Measurements from ENCODE around the gene SRRM3.

Gene SRRM3

DNA sequence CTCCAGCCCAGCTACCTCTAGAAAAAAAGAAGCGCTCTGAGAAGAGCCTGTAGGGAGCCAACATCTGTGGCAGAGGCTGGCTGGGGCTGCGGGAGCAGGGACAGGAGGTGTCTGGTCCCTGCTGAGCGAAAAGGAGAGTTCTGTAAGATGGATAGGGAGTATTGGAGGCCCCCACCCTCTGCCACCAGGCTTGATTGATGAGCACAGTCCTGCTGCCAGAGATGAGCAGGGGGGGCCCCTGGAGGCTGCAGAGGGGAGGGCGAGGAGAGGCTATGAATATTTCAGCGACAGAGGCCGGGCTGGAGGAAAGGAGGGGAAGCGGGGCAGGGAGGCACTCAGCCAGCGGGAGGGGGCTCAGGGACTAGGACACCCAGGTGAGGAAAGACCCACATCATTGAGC, 56.3 kb downstream of the SRRM3 start:
- no peak for DNase-seq (ENCODE audit: low read depth)
- TF ChIP-seq, protein P1, sequence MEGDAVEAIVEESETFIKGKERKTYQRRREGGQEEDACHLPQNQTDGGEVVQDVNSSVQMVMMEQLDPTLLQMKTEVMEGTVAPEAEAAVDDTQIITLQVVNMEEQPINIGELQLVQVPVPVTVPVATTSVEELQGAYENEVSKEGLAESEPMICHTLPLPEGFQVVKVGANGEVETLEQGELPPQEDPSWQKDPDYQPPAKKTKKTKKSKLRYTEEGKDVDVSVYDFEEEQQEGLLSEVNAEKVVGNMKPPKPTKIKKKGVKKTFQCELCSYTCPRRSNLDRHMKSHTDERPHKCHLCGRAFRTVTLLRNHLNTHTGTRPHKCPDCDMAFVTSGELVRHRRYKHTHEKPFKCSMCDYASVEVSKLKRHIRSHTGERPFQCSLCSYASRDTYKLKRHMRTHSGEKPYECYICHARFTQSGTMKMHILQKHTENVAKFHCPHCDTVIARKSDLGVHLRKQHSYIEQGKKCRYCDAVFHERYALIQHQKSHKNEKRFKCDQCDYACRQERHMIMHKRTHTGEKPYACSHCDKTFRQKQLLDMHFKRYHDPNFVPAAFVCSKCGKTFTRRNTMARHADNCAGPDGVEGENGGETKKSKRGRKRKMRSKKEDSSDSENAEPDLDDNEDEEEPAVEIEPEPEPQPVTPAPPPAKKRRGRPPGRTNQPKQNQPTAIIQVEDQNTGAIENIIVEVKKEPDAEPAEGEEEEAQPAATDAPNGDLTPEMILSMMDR (IDR thresholded peaks at IDR 0.05; ENCODE audit: insufficient read depth, low read depth, low read length, missing control alignments): no peak
- no peak overlapping the region for H3K4me3 ChIP-seq (ENCODE audit: low read length)

DNA sequence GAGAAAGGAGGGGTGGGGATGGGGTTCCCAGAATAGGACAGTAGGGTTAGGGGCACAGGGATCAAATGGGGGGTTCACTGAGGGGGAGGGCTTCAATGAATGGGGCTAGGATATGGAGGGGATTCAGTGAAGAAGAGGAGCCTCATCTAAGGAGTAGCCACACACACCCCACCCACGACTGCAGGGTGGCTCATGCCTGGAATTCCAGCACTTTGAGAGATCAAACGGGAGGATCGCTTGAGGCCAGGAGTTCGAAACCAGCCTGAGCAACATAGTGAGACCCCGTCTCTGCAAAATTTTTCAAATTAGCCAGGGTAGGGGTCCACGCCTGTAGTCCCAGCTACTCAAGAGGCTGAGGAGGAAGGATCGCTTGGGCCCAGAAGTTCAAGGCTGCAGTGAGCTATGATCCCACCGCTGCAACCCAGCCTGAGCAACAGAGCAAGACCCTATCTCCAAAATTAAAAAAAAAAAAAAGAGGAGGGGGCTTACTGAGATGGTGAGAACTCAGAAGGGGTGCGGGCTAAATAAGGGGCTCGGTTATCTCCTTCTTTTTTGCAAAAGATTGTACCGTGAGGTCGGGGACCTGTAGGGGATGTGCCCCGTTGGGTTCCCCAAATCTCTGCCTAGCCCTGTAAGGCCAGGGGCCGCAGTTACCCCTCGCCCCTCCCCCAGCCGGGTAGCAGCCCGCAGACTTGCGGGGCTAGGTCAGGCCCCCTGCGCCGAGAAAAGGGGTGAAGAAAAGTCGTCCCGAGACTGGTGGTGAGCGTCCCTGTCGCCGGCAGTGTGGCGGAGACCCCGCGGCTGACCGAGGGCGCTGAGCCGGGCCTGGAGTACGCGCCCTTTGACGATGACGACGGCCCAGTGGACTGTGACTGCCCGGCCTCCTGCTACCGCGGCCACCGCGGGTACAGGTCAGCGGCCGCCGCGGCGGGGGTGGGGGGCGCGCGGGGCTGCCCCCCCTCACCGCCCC, 57.7 kb downstream of the SRRM3 start:
- no peak overlapping the region for H3K4me3 ChIP-seq (ENCODE audit: low read length)
- no peak for DNase-seq (ENCODE audit: low read depth)
- TF ChIP-seq, protein P1 (IDR thresholded peaks at IDR 0.05; ENCODE audit: insufficient read depth, low read depth, low read length, missing control alignments): no peak

DNA sequence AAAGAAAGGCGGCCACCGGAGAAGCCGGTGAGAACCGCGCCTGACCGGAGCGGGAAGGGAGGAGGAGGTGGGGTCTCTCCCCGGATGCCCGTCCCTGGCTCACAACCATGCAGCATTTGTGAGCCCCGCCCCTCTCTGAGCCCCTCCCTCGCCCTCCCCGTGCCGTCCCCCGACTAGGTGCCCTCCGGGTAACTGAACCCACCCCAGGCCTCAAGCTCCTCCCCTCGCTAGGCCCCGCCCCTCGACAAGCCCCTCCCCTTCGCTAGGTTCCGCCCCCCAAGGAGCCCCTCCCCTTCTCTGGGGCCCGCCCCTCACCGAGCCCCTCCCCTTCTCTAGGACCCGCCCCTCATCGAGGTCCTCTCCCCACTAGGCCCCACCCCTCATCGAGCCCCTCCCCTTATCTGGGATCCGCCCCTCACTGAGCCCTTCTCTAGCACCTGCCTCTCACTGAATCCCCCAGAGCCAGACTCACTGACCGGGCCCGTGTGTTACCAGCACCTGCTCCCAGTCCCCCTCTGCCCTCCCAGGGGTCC, 58.5 kb downstream of the SRRM3 start:
- TF ChIP-seq, protein P1 (IDR thresholded peaks at IDR 0.05; ENCODE audit: insufficient read depth, low read depth, low read length, missing control alignments): no peak
- no peak overlapping the region for H3K4me3 ChIP-seq (ENCODE audit: low read length)
- peak; percentile 34 for DNase-seq (ENCODE audit: low read depth)

DNA sequence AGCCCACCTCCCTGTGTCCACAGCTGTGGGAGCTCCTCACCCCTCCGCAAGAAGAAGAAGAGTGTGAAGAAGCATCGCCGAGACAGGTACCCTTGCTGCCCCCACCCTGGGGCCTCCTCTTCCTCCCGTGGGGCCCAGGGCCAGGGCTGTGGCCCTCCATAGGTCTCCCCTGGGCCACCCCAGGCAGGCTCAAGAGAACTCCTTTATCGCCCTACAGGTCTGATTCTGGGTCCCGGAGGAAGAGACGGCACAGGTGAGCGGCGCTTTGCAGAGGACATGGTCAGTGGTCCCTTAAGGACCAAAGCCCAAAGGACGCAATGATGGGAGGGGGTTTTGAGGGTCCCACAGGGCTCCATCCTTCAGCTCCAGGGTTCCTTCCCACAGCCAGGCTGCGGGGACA, 59.6 kb downstream of the SRRM3 start:
- TF ChIP-seq, protein P1 (IDR thresholded peaks at IDR 0.05; ENCODE audit: insufficient read depth, low read depth, low read length, missing control alignments): no peak
- H3K4me3 ChIP-seq (ENCODE audit: low read length): no peak overlapping the region
- no peak for DNase-seq (ENCODE audit: low read depth)

DNA sequence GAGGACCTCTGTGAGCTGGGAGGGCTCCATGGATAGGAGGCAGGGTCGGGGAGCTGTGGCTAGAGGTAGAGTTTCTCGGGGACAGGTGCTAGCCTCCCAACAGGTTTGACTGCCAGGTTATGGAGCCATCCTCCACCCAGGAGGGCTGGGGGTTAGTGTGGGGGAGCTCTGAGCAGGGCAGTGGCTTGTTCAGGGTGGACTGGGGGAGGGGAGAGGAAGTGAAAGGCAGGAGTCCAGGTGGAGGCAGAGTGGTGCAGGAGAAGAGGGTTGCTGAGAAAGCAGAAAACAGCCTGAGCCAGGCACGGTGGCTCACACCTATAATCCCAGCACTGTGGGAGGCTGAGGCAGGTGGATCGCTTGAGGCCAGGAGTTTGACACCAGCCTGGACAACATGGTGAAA, 60.2 kb downstream of the SRRM3 start:
- DNase-seq (ENCODE audit: low read depth): no peak
- TF ChIP-seq, protein P1 (IDR thresholded peaks at IDR 0.05; ENCODE audit: insufficient read depth, low read depth, low read length, missing control alignments): no peak
- H3K4me3 ChIP-seq (ENCODE audit: low read length): no peak overlapping the region

DNA sequence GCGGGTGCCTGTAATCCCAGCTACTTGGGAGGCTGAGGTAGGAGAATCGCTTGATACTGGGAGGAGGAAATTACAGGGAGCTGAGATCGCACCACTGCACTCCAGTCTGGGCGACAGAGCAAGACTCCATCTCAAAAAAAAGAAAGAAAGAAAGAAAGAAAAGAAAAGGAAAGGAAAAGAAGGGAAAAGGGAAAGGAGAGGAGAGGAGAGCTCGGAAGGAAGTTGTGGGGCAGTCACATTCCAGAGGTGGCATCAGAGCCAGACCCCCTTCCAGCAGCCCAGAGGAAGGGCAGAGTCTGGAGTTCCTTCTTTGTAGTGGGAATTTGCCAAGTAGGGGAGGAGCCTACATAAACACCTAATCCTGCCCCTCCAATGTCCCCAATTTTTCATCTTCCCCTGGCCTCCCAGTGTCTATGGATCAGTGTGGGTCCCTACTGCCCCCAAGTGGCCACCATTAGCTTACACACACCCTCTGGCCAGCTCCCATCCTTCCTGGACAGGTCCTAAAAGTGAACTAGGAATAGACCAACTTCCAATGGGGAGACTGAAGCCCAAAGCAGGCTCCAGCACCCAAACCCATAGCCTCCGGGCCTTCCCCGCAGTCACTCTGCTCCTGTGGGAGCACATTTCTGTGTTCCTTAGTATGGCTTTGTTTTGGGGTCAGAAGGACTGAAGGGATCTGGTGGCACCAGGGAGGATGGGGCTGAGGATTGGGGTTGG, 61.1 kb downstream of the SRRM3 start:
- TF ChIP-seq, protein P1 (IDR thresholded peaks at IDR 0.05; ENCODE audit: insufficient read depth, low read depth, low read length, missing control alignments): peak; percentile 79
- peak; percentile 69 for DNase-seq (ENCODE audit: low read depth)

More for the DNA sequence above, 61.1 kb downstream of the SRRM3 start:
- H3K4me3 ChIP-seq (ENCODE audit: low read length): no peak overlapping the region
